Myocyte (in vitro differentiated cells): ENCODE measurements around the gene HEBP1. TPM values are rescaled to one million over a fixed set of nuclear protein-coding genes. Genes with fewer than 3 reads are reported as not detected.

ENCODE experiments used
- DNase-seq: peaks from one replicate; pipeline ENCODE4 v3.0.0-alpha.2; 2012; ENCODE audit warnings: low read depth
- total RNA-seq: library from RNA; depleted of rRNA; stranded (reverse); fragments of >200 nt; gene quantifications from 2 replicates; pipeline ENCODE4 v1.2.3, GENCODE V29; 2014

HEBP1 gene
- total RNA-seq, 1 donor from 2014 or later, result 5.9 TPM

GRCh38 chr12:12992418-12993130 lies 7.5 kb downstream of the HEBP1 start:
- peak; percentile 68 for DNase-seq

- no peak for DNase-seq
These were observed 9.2 kb downstream of the HEBP1 start for GRCh38 chr12:12990700-12991468.

DNA sequence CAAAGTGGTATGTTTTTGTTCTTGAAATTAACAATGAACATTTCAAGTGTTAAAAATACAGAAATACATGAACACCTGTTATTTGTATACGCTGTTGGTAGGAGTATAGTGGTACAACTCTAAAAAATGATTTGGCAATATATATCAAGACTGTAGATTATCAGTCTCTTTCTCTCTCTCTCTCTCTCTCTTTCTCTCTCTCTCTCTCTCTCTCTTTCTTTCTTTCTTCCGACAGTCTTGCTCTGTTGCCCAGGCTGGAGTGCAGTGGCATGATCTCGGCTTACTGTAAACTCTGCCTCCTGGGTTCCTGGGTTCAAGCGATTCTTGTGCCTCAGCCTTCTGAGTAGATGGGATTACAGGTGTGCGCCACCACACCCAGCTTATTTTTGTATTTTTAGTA lies 12.6 kb downstream of the HEBP1 start:
- DNase-seq, result no peak

- no peak for DNase-seq
These were observed 13.2 kb downstream of the HEBP1 start for GRCh38 chr12:12986775-12987331.

DNA sequence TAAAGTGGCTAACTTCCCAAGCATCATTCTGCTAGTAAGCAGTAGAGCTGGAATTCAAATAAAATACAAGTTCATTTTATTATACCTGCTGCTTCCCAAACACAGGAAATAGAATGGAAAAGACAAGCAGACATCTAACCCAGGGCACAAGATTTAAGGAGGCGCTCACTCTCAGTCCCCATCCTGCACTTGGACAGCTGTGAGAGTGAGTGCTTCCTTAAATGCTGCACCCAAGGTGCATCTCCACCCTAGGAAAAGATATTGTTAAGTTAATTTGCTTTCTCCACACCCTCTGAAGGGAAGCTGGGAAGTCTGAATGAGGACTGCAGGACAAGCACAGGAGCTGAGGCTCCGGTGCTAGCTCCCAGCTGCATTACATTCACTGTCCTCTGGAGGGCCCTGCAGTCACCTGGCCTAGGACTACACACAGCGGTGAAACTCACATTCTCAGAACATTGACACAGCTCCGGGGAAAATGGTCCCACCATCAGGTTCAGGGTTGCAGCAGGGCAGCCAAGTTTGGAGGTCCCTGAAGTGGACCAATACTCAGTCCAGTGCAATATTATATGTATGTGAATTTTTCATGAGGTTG lies 14.2 kb downstream of the HEBP1 start:
- peak; percentile 12 for DNase-seq

DNA sequence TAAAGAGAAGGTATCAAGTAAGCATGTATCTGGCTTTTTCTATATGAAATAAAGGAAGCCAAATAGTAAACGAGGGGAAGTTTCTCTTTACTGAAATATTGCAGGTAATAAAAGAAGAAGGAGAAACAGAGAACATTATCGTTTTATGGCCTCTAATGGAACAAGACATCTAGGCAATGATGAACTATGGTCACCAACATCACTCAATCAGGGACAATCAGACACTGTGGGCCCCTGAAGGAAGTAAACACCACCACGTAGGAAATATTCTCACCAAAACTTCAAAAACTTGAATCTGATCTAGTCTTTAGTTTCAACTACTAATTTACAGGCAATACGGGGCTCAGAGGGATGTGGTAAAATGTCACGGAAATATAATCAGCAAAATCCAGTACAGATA lies 15.9 kb downstream of the HEBP1 start:
- DNase-seq, result no peak

DNA sequence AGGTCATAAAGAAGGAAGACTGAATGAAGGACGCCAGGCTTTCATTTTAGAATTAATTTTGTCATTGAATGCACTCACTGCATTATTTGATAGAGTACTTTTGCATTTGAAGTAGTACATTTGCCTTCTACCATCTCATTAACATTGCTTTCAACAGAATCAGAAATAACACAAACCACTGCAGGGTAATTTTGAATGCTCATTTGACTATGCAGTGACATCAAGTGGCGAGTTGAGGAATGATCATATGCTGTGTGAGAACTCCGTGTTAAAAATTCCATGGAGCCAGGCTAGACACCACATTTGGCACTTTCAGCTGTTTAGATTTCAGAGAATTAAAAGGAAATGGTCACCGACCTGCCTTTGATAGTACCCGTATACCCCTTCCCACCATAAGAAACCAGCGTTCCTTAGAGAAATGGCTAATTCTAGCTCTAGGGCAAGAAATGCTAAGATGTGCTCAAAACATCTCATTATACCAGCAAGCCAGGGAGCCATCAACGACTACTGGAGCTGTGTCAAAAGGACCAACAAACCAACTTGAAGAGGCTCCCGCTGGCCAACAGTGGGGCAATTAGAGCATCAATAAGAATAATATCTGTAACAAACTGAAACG lies 16.5 kb downstream of the HEBP1 start:
- peak; percentile 70 for DNase-seq

- no peak for DNase-seq
These were observed 17.7 kb downstream of the HEBP1 start for GRCh38 chr12:12982331-12982730.

DNA sequence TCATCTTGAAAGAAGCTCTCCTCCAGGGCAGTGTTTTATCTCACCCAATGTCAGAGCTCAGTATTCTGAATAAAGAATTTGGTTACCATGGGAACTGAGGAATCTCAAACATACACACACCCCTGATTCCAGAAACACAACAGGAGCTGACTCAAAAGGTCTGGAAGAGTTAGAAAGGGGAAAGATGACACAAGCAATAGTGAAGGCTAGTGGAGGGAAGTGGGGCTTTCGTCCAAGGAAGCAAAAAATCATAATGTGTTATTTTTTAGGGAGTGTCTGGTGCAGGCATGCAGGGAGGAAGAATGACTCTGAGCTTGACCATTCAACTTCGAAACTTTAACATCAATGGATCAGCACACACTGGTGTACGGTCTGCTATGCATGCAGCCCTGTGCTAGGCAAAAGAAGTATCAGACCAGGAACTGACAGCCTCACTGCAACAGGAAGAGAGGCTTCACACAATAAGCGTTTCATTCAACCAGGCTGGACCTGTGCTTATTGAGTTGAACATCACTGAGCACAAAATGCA lies 20.3 kb downstream of the HEBP1 start:
- DNase-seq, result peak; percentile 67

GRCh38 chr12:12979126-12979525 lies 20.9 kb downstream of the HEBP1 start:
- DNase-seq, result no peak

- DNase-seq, result no peak
These were observed 22.8 kb downstream of the HEBP1 start for GRCh38 chr12:12977231-12977630.

- peak; percentile 69 for DNase-seq
These were observed 23.7 kb downstream of the HEBP1 start for GRCh38 chr12:12976366-12976765.

GRCh38 chr12:12975322-12976077 lies 24.6 kb downstream of the HEBP1 start:
- DNase-seq, result peak; percentile 30

DNA sequence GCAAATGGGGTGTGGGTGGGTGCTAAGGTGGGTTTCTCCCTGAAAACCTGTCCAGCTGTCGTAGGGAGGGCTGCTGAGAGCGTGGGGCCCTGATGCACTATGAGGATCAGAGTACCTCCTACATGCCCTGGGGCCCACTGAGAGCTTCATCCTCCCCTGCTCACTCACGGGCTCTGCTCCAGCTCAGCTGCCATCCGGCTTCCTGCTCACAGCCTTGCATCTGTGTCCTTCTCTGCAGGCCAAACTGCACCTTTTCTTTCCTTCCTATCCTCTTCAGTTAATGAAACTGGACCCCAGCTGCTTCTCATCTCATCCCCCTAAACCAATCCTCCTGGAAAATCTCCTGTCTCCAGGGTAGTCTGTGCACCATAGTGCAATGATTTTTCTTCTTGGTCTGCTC lies 25.9 kb downstream of the HEBP1 start:
- DNase-seq, result no peak

- DNase-seq, result no peak
These were observed 27.0 kb downstream of the HEBP1 start for GRCh38 chr12:12973019-12973418.

DNA sequence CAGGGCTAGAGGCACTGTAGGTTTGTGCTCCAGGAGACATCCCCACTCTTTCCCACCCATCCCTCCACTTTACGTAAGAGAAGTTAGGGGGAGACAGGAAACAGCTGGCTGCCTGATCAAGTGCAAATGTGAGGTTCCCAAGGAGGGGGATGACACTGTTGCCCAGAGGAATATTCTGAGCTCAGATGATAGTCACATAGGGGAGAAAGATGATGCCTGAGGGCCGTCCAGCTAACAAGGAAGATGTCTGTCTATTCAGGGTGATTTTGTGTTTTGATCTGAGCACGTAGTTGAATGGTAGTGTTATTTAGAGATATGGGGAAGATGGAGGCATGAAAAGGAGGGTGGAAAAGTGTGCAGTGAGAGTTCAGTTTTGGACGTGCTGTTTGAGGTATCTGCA lies 34.2 kb downstream of the HEBP1 start:
- no peak for DNase-seq

- no peak for DNase-seq
These were observed 35.8 kb downstream of the HEBP1 start for GRCh38 chr12:12964255-12964654.

DNA sequence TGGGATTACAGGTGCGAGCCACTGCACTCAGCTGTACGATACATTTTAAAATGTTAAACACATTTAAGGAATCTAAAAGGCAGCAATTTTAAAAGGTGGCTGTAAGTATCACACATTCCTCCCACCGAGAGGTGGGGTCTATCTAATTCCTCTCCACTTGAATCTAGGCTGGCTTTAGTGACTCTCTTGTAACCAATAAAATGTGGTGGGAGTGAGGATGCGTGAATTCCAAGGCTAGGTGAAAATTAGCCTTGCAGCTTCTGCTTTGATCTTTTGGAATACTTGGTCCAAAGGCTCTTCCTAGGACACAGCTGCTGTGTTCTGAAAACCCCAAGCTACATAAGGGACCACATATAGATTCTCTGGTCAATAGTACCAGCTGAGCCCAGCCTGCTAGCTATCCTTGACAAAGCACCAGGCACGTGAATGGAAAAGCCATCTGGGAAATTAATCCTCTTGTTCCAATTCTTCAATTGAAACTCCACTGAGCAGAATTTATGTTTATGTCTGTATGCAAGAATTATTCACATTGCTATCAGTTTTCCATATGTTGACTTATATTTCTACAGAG lies 39.3 kb downstream of the HEBP1 start:
- DNase-seq, result no peak

- DNase-seq, result no peak
These were observed 41.2 kb downstream of the HEBP1 start for GRCh38 chr12:12958886-12959285.
